ENCODE measurements around the gene DLX5. TPM values are rescaled to one million over a fixed set of nuclear protein-coding genes. Genes with fewer than 3 reads are reported as not detected.

DLX5 gene
- total and polyA plus RNA-seq, 8 donors, result 0.23 to 11.7 TPM; not detected in 6

GRCh38 chr7:96987719-96988118 lies 36.9 kb downstream of the DLX5 start:
- intact Hi-C loops (cut with DNase I; ENCODE audit: low total_unique reads), result no loop called here
- TF ChIP-seq EP300 (IDR thresholded peaks at IDR 0.05), result no peak
- no peak for TF ChIP-seq POLR2A (IDR thresholded peaks at IDR 0.05)
- TF ChIP-seq POLR2AphosphoS5 (IDR thresholded peaks at IDR 0.05), result no peak
- TF ChIP-seq CTCF (IDR thresholded peaks at IDR 0.05), result no peak
- no peak overlapping the region for H3K4me3 ChIP-seq

GRCh38 chr7:96986901-96987300 lies 37.7 kb downstream of the DLX5 start:
- peaks cover 14 to 71% (median 32%) of the 10 kb centered on the region in 3 donors for H3K27me3 ChIP-seq

More at GRCh38 chr7:96987719-96988118, 36.9 kb downstream of the DLX5 start:
- Histone ChIP-seq H3K27ac (no peak overlapping the region), H3K9me3 (no peaks in the 10 kb centered on the region), H3K36me3 (no peaks in the 10 kb centered on the region), H3K4me1 (peaks cover 0 to 10% (median 5%) of the 10 kb centered on the region in 4 donors), H3K27me3 (peaks cover 20 to 79% (median 40%) of the 10 kb centered on the region in 3 donors)
- DNase-seq, result no peak

GRCh38 chr7:96985992-96986391 lies 38.6 kb downstream of the DLX5 start:
- TF ChIP-seq CTCF (IDR thresholded peaks at IDR 0.05) (no peak), POLR2A (IDR thresholded peaks at IDR 0.05) (no peak), EP300 (IDR thresholded peaks at IDR 0.05) (no peak), POLR2AphosphoS5 (IDR thresholded peaks at IDR 0.05) (no peak)
- 43 to 55% (median 48%) methylated on average over 1 of the region's 1 CpG for WGBS, 5 donors
- H3K27ac ChIP-seq, result no peak overlapping the region
- H3K36me3 ChIP-seq, result no peaks in the 10 kb centered on the region
- intact Hi-C loops (cut with DNase I; ENCODE audit: low total_unique reads), result no loop called here
- no peaks in the 10 kb centered on the region for H3K9me3 ChIP-seq
- H3K4me1 ChIP-seq, result peaks cover 0 to 5% (median 0%) of the 10 kb centered on the region in 4 donors
- H3K27me3 ChIP-seq, result peaks cover 14 to 62% (median 23%) of the 10 kb centered on the region in 3 donors
- H3K4me3 ChIP-seq, result no peak overlapping the region
- no peak for DNase-seq

More at GRCh38 chr7:96986901-96987300, 37.7 kb downstream of the DLX5 start:
- 59 to 75% (median 65%) methylated on average over 1 of the region's 1 CpG for WGBS, 5 donors
- DNase-seq, result no peak
- intact Hi-C loops (cut with DNase I; ENCODE audit: low total_unique reads), result no loop called here
- TF ChIP-seq POLR2A (IDR thresholded peaks at IDR 0.05) (no peak), EP300 (IDR thresholded peaks at IDR 0.05) (no peak), POLR2AphosphoS5 (IDR thresholded peaks at IDR 0.05) (no peak), CTCF (IDR thresholded peaks at IDR 0.05) (no peak)
- Histone ChIP-seq H3K4me3 (no peak overlapping the region), H3K36me3 (no peaks in the 10 kb centered on the region), H3K9me3 (no peaks in the 10 kb centered on the region), H3K27ac (no peak overlapping the region), H3K4me1 (peaks cover 0 to 5% (median under 1%) of the 10 kb centered on the region in 4 donors)

- Histone ChIP-seq H3K27ac (no peak overlapping the region), H3K27me3 (peaks cover 0 to 34% (median 0%) of the 10 kb centered on the region in 3 donors), H3K9me3 (no peaks in the 10 kb centered on the region), H3K4me3 (no peak overlapping the region), H3K36me3 (no peaks in the 10 kb centered on the region), H3K4me1 (no peaks in the 10 kb centered on the region)
- no peak for TF ChIP-seq CTCF (IDR thresholded peaks at IDR 0.05)
- no peak for TF ChIP-seq EP300 (IDR thresholded peaks at IDR 0.05)
- no peak for TF ChIP-seq POLR2AphosphoS5 (IDR thresholded peaks at IDR 0.05)
- no peak for TF ChIP-seq POLR2A (IDR thresholded peaks at IDR 0.05)
- DNase-seq, result no peak
- 91 to 100% (median 96%) methylated on average over 1 of the region's 1 CpG for WGBS, 5 donors
- intact Hi-C loops (cut with DNase I; ENCODE audit: low total_unique reads), result no loop called here
Measured at GRCh38 chr7:96982586-96982985, 42.0 kb downstream of the DLX5 start.
